Measurements from ENCODE around the gene PRDM16.

The PRDM16 gene

DNA sequence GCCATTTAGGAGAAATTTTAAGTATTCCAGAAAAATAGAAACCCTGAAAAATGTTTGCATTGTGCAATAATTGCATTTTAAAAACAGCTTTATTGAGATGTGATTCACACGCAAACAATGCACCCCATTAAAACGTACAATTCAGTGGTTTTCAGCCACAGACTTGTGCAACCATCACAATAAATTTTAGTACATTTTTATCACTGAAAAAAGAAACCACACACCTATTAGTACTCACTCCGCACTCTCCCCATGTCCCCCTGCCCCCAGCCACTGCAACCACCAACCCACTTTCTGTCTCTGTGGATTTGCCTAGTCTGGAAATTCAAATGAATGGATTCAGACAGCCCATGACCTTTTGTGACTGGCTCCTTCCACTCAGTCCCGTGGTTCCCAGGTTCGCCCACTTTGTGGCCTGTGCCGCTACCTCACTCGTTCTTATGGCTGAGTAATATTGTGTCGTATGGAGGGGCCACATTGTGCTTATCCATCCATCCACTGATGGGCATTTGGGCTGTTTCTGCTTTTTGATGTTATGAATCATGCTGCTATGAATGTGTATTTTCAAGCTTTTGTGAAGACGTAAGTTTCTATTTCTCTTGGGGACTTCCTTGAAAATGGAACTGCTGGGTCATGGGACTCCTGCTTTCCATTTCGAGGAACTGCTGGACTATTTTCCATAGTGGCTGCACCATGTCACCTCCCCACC lies 237.7 kb downstream of the PRDM16 start:
- DNase-seq (ENCODE audit: low spot score) = no peak

DNA sequence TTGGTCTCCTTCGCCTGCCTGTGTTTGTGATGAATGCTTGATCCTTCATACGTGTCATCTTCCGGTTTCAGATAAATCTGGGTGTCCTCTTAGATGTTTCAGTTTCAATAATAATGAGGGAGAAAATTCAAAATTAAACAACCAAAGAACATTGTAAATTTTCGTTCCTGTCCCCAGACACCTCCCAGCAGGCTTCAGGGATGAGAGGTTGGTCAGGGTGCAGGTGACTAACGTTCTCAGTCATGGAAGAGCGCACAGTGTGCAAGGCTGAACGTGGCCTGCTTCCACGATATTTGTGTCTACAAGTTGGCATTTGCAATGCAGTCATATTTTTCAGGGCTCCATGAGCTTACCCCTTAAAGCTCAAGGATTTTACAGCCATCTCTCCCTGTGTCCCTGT lies 238.4 kb downstream of the PRDM16 start:
- no peak for DNase-seq (ENCODE audit: low spot score)

DNA sequence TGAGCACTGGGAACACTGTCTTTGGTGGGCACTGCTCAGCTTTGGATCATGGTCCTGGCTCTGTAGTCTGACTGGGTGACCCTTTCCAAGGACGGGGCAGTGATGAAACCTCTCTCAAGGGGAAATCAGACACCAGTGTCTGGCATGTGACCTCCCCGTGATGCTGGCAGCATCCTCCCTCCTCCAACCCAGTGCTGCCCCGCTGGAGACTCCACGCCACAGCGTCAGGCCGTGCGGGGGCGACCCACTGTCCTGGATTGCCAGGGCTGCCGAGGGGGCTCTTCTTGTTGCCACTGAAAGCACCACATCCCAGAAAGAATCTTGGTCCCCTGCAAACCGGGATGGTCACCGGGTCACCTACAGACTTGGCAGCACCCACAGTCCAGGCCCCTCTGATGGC lies 239.1 kb downstream of the PRDM16 start:
- no peak for DNase-seq (ENCODE audit: low spot score)

DNA sequence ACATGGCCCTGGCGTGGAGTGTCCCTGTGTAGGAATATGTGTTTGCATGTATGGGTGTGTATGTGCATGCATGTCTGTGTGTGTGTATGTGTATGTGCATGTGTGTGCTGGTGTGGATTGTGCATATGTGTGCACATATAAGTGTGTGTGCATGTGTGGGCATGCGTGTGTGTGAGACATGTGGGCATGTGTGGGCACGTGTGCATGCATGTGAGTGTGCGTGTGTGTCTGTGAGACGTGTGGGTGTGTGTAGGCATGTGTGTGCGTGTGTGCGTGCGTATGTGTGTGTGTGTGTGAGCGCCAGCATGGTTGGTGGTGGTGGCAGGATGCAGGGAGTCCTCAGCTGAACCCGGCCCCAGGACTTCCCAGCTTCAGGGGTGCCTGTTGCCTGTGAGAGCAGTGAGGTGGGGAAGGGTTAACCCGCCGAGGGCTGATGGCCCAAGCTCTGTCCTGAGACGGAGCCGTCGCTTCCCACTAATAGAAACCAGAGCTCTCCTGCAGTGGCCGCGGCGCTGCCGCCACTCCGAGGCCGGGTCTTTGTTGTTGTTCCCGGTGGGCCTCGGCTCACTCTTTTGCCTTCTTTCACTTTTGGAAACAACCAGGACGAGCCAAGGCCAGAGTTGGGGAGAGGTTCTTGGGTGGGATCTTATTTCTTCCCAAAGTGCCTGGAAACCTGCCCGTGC lies 241.9 kb downstream of the PRDM16 start:
- no peak for DNase-seq (ENCODE audit: low spot score)

DNA sequence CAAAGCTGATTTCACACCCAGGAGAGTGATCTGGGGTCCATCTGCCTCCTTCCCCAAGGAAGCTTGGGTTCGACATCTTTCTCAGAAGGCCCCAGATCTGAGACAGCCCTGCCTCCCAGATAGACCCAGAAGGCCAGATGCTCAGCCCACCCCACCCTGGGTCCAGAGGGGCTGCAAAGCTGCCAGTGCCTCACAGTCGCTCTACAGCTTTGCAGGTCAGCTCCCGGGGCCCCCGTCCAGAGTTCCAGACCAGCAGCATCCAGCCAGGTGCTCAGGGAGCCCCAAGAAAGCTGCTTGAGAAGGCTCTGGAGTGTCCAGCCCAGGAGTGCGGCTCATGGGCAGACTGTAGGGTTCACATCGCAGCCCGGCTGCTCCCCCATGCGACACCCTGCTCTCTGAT lies 242.7 kb downstream of the PRDM16 start:
- DNase-seq (ENCODE audit: low spot score) = no peak

DNA sequence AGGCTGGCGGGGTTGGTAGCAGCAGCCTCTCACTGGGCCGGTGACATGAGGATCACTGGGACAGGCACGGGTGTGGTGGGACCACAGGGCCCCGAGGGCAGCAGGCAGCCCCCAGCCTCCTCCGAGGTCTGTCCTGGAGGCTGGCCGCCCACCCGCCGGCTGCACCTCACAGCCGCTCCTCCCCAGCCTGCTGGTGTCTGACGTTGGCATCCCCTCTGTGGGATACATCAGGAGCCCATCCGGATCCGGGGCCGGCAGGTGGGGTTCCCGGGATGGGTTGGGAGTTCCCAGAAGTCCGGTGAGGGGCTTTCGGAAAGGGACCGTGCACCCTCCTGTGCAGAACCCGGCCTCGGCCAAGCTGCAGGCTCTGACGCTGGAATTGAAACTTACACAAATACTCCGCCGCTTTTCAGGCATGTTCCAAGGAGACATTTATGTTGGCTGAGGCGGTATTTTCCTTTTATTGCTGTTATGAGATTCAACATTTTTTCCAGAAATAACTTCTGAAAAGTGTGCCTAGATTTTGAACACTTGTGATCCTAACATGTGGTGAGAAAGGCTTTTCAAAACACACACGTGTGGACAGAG lies 243.4 kb downstream of the PRDM16 start:
- no peak for DNase-seq (ENCODE audit: low spot score)

DNA sequence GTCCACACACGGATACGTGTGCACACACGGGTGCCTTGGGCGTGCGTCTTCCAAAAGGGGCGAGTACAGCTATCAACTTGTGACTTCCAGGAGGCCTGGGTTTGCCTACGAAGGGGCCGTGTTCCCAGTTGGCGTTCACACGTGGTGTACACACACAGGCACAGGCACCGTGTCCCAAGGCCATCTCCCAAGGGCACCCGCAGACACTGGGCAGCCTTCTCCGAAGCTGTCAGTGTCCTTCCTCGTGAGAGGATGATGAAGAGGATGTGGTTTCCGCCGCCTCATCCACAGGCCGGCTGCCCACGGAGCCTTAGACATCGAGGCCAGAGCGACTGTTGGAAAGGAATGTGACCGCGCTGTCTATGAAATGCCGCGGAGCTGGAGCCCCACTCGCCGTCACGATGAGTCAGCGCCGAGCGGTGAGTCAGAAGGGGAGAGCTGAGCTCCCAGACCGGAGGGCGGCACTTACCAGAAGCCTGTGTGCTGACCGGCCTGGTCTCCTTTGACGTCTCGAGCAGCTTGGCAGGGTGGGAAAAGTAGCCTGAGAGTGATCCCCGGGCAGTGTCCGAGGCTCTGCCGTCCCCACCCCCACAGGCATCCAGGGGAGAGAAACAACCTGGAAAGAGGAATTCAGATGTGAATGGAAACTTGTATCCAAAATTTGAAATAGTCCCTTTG lies 244.0 kb downstream of the PRDM16 start:
- DNase-seq (ENCODE audit: low spot score) = no peak

DNA sequence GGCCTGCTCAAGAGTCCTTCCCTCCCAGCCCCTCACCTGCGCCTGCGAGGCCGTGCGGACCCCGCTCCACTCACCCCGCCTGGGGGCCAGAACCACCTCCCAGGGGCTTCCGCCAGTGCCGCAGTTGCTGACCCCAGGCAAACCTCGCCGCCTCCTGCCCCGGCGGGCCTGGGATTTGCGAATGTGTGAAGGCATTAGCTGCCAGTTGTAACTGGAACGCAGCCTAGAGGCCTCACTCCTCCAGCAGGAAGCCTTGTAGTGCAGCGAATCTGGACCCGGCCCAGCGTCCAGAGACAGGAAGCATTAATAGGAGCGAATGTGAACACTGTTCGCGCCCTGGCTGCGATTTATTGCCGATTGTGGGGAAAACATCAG lies 244.6 kb downstream of the PRDM16 start:
- no peak for DNase-seq (ENCODE audit: low spot score)

DNA sequence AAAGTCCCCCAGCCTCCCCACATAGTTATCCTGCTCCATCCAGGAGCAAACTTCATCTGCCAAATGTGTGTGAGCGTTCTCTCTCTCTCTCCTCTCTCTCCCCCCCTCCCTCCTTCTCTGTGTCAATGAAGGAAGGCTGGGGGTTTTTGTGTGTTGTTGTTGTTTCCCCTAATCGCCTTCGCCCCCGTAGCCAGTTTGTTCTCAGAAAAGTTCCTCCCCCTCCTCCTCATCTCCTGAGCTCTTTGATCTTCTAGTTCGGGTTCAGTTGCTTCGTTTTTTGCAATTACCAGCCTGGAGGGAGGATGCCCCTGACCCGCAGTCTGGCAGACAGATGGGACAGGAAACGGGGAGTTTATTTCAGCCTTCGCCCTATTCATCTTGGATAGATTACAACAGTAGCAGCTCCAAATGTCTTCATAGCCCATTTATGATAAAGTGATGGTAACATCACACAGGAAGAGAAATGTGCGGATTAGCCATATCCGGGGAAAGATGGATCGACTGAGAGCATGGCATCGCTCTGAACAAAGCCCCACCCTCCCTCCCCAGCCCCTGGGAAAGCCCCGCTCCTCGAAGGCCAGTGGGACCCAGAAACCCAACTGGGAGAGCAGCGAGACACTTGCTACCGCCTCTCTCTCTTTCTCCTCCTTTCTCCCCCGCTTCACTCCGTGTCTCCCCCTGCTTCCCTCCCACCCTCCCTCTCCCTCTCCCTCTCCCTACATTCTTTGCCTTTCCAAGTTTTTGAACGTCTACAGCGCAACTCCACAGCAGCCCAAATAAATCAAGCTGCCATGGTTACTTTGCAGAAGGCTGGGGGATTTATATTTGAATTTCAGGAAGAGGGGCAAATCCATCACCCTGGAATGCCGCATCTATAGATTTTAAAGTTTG lies 245.7 kb downstream of the PRDM16 start:
- no peak for DNase-seq (ENCODE audit: low spot score)

DNA sequence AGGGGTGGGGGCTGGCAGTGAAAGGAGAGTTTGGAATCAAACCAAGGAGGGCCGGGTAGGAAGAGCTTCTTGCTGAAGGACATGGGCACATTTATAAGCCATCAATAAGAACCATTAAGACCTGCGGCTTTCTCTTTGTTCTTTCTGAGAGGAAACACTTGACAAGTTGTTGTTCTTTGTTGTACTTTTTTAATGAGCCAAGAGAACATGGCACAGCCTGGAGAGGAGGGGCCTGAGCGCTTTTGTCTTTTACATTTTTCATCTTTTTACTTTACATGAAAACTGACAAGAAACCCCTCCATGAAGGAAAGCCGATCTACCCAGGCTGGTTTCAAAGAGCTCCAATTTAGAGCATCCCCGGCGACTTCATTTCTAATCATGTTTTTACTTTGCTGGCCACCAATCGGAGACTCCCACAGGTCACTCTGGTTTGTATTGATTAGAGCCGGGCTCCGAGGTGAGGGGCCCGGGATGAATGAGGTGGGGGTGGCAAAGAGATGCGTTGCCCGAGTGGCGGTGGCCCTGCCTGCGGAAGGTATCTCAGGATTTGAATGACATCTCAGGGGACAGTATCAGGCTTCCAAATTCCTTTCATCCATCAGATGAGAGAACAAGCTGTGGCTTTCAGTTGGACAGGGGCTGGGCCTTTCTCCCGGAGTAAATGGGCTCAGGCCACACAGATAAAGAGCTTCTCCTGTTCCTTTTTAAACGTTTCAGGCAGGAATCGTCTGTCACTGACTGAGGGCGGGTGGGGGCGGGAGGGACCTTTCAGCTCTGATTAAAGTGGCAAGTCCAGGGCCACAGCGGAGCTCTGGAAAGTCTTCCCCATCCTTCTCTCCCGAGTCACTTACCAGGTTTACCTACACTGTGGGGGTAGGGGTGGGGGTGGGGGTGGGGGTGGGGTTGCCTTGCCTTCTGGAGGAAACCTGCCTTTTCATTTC lies 246.7 kb downstream of the PRDM16 start:
- no peak for DNase-seq (ENCODE audit: low spot score)

DNA sequence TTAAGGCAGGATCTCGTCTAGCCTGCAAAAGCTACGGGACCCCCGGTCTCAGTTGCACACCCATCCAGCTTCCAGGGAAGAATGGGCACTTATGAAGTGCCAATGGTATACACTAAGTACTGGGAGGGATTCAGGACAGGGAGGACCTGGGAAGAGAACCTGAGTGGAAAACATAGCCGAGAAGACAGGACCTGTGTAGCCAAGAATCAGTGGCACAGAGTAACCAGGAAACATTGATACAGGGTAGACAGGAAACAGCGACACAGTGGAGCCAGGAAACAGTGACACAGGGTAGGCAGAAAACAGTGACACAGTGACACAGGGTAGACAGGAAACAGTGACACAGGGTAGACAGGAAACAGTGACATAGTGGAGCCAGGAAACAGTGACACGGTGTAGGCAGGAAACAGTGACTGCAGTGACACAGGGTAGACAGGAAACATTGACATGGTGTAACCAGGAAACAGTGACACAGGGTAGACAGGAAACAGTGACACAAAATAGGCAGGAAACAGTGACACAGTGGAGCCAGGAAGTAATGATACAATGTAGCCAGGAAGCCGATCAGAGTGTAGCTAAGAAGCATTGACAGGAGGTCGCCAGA lies 247.4 kb downstream of the PRDM16 start:
- peak; percentile 43 for DNase-seq (ENCODE audit: low spot score)

DNA sequence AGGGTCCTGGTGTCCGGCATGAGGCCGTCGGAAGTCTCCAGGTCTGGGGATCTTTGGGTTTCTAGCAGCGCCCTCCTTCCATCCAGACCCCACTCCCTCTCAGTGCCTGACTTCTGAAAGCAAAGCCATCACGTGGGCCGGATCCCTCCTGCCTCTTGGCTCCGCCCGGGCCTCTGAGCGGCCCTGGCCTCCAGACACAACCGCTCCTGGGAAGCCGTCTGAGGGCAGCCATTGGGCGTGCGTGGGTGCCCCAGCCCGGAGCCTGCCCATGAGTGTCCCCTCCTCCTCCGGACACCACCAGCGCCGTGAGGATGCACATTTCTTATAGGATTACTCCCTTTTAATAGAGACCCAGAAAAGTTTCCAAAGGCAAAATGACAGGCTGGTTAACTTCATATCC lies 248.5 kb downstream of the PRDM16 start:
- DNase-seq (ENCODE audit: low spot score) = no peak

DNA sequence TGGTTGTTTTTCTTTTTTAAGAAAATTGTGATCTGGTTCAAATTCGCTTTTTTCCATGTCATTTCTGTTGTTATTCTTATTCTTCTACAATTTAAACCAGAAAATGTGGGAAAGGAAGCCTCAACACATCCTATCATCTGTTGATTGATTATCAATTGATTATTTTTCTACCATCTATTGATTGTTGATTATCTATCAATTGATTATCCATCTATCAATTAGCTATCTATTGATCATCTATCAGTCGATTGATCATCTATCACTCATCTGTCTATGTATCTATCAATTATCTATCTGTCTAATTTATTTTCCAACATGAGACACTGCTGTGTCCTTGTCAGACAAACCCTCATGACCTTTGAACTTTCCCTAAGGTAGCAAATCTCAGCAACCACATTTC lies 249.3 kb downstream of the PRDM16 start:
- DNase-seq (ENCODE audit: low spot score) = no peak

DNA sequence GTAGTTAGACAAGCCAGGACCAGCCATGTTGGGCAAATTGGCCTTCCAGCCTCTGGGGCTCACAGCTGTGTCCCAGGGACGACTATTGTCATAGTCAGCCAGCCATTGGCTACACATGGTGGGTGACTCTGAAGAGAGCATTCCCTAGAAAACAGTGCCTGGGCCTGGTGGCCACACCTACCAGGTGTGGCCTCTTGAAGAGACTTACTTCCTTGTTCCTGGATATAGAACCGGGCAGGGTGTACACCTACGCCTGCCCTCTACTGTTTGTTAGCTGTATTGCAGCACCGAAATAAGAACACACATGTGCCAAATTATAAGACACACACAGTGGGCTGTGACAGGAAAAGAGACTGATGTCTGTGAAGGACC lies 250.9 kb downstream of the PRDM16 start:
- DNase-seq (ENCODE audit: low spot score) = peak; percentile 93

DNA sequence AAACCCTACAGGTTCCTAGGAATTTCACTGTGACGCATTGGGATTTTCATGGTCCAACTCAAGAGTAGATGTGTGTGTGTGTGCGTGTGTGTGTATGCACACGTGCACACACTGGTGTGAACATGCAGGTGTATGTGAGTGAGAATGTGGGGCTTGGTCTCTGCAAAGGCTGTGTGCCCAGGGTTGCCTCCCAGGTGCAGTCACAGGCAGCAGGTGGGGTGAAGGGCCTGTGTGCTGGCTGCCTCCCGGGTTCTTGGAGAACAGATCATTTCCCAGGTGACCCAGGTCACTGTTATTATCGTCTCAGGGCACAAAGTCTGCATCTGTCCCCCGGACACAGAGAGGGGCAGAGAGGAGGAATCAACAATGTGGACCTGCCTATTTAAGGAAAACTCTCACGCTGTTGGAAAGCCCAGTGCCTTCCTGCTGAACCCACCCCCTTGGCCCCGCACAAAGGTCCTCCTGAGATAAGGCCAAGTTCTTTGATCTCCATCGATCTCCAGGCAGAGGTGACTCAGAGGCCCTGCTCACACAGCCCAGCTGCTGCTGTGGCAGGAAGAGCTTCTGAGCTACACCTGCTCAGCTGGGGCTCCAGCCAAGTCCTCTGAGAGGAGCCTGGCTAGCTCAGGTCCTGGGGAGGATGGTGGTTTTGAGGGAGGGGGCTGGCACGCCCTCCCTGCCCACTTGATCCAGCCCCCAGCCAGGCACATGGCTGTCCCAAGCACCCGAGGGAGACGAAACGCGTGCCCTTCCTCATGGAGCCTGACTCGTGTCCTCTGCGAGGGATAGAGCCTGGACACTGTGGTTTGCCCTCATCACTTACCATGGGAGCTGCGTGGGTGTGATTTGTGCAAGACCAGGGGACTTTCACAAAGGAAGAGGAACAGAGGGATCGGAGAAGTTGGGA lies 251.5 kb downstream of the PRDM16 start:
- no peak for DNase-seq (ENCODE audit: low spot score)

DNA sequence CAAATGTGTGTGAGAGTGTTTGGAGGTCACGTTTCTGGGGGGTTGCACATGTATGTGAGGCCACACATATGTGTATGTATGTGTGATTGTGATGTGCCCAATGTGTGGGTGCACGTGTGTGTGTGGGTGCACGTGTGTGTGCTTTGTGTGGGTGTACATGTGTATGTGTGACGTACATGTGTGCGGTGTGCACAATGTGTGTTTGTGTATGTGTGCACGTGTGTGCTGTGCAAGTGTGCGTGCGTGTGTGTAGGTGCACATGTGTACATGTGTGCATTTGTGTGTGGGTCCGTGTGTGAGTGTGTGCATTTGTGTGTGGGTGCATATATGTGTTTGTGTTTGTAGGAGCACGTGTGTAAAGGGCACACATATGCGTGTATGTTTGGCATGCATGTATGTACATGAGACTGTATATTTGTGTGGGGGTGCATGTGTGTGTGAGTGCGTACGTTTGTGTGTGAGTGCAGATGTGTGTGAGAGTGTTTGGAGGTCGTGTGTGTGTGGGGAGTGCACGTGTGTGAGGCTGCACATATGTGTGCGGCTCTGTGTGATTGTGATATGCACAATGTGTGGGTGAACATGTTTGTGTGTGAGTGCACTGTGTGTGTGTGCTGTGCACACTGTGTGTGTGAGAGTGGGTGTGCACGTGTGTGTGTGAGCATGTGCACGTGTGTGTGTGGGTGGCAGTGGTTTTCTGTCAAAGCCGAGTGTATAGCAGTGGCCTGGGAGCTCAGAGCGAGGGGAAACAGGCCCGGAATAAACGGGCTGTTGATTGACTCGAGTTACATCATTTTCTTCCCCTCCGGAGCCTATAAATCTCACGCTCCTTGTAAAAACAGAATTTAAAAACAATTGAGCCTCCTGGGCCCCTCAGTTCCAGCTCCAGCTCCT lies 252.8 kb downstream of the PRDM16 start:
- no peak for DNase-seq (ENCODE audit: low spot score)

DNA sequence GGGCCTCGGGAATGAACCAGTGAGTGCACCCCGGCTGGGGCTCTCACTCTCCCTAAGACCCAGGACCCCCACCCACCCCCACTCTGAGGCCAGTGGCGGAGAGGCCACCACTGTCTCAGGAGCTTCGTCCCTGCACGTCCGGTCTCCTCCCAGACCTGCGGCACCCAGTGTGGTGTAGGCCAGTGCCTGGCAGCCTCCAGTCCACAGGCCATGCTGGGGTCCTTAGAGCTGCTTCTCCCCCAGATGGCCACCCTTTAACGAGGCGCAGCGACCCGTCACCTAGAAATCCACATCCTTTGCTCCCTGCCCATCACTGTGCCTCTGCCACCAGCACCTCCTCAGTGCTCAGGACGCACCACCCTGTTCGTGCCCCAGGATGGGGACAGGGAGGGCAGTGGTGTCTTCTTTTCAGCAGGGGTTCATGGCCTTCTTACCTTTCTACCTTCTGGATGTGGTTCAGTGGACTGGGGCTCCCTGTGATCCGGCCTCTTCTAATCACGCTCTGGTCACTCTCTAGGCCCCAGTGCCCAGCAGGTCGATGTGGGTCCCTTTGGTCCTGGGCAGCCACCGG lies 253.5 kb downstream of the PRDM16 start:
- no peak for DNase-seq (ENCODE audit: low spot score)
